HepG2 (cell line): ENCODE measurements around the gene BIRC3. TPM values are rescaled to one million over a fixed set of nuclear protein-coding genes. Genes with fewer than 3 reads are reported as not detected.

Experiments used
- AGO1 ChIP-seq: fragments of 200-400 bp; formaldehyde crosslinking; IDR thresholded peaks from 2 replicates; pipeline ENCODE4 v1.6.1; 2017; ENCODE audit warnings: mild to moderate bottlenecking, low read depth, low read length, moderate library complexity; ENCODE audit not compliant: poor library complexity, severe bottlenecking
- CBX1 ChIP-seq: IDR thresholded peaks from one replicate; pipeline ENCODE4 v1.6.1; 2016; ENCODE audit warnings: antibody characterized with exemption, low read depth
- DNMT1 ChIP-seq: sonication (generic); formaldehyde crosslinking; IDR thresholded peaks from 2 replicates; pipeline ENCODE4 v1.5.1; 2020; ENCODE audit warnings: mild to moderate bottlenecking, missing genetic modification reagents
- EP300 ChIP-seq, 3 experiments: sonication (generic) in 1 of 3; formaldehyde crosslinking in 1 of 3; IDR thresholded peaks; 2 replicates each; pipeline versions ENCODE4 v1.5.1 to v1.6.1; 2011 to 2020; ENCODE audit warnings: low read depth in 2 of 3, low read length in 2 of 3, borderline replicate concordance in 1 of 3, improper control_type of control experiment in 1 of 3, mild to moderate bottlenecking in 1 of 3, missing genetic modification reagents in 1 of 3, moderate library complexity in 1 of 3
- KLF15 ChIP-seq: sonication (generic); formaldehyde crosslinking; IDR thresholded peaks from 2 replicates; pipeline ENCODE4 v1.8.1; 2023; ENCODE audit warnings: borderline replicate concordance, mild to moderate bottlenecking, inconsistent platforms, missing genetic modification reagents, mixed read lengths
- KLF6 ChIP-seq: IDR thresholded peaks from 2 replicates; pipeline ENCODE4 v1.8.0; 2016; ENCODE audit warnings: missing biosample characterization, missing genetic modification reagents
- MYC ChIP-seq: sonication (generic); formaldehyde crosslinking; IDR thresholded peaks from 2 replicates; pipeline ENCODE4 v1.9.0; 2021; ENCODE audit warnings: missing genetic modification reagents, borderline replicate concordance
- NFIC ChIP-seq: IDR thresholded peaks from 2 replicates; pipeline ENCODE4 v1.6.1; 2012; ENCODE audit warnings: mild to moderate bottlenecking, low read length, inconsistent platforms
- RAD21 ChIP-seq: fragments of 450-650 bp; formaldehyde crosslinking; IDR thresholded peaks from 2 replicates; pipeline ENCODE4 v1.5.0; 2020; ENCODE audit warnings: mild to moderate bottlenecking
- RARG ChIP-seq: sonication (generic); formaldehyde crosslinking; IDR thresholded peaks from 2 replicates; pipeline ENCODE4 v1.4.0; 2020; ENCODE audit warnings: low read depth, mild to moderate bottlenecking, missing genetic modification reagents
- RFXAP ChIP-seq: sonication (generic); formaldehyde crosslinking; IDR thresholded peaks from 2 replicates; pipeline ENCODE4 v1.4.0; 2020; ENCODE audit warnings: missing genetic modification reagents, borderline replicate concordance
- TCF7 ChIP-seq: sonication (generic); IDR thresholded peaks from 2 replicates; pipeline ENCODE4 v1.6.1; 2016; ENCODE audit warnings: antibody characterized with exemption, low read depth
- TFDP2 ChIP-seq: sonication (generic); formaldehyde crosslinking; IDR thresholded peaks from 2 replicates; pipeline ENCODE4 v1.4.0; 2020; ENCODE audit warnings: missing genetic modification reagents
- YEATS4 ChIP-seq: sonication (generic); formaldehyde crosslinking; IDR thresholded peaks from 2 replicates; pipeline ENCODE4 v1.4.0; 2020; ENCODE audit warnings: missing genetic modification reagents, borderline replicate concordance
- ZFYVE20 ChIP-seq: sonication (generic); formaldehyde crosslinking; IDR thresholded peaks from 2 replicates; pipeline ENCODE4 v1.8.0; 2023; ENCODE audit warnings: low read depth, mild to moderate bottlenecking, moderate library complexity, missing genetic modification reagents, borderline replicate concordance
- ZNF407 ChIP-seq: sonication (generic); formaldehyde crosslinking; IDR thresholded peaks from one replicate; pipeline ENCODE4 v1.5.1; 2020; ENCODE audit warnings: mild to moderate bottlenecking, missing genetic modification reagents; ENCODE audit errors: not compliant biosample characterization
- ZNF768 ChIP-seq: sonication (generic); formaldehyde crosslinking; IDR thresholded peaks from 2 replicates; pipeline ENCODE4 v1.4.0; 2020; ENCODE audit warnings: missing genetic modification reagents
- polyA plus RNA-seq, 8 experiments: library from polyadenylated mRNA; depleted of rRNA in 3 of 8; stranded (reverse) in 7 of 8; unstranded in 1 of 8; fragments of >200 nt; fragmentation: Illumina TruSeq in 4 of 8; extraction: Trizol in 4 of 8; gene quantifications; 2 replicates each; pipeline versions ENCODE4 v1.2.1 to v1.2.3, GENCODE V29; 2011 to 2016; ENCODE audit warnings: low read depth in 4 of 8, missing spikeins in 1 of 8, mixed read lengths in 1 of 8; ENCODE audit not compliant: insufficient read depth in 1 of 8
- total RNA-seq, 5 experiments: library from RNA; depleted of rRNA; stranded (reverse); fragments of >200 nt; fragmentation: Illumina TruSeq; extraction: Trizol; gene quantifications; 2 replicates each; pipeline ENCODE4 v1.2.3, GENCODE V29; 2016; ENCODE audit warnings: low read depth in 1 of 5

Gene BIRC3
- total and polyA plus RNA-seq, 2 of the 13 experiments (the other 11 are each of a cell fraction or from before 2014, with no cell fraction given) = 0.41 to 4.2 TPM

GRCh38 chr11:102268083-102268984 lies 49.0 kb upstream of the BIRC3 start (continued):
- TF ChIP-seq AGO1 (no peak), ZNF407 (no peak), ZNF768 (CRISPR knock-in tag) (no peak), CBX1 (no peak), KLF15 (CRISPR knock-in tag) (no peak), ZFYVE20 (CRISPR knock-in tag) (no peak), TCF7 (no peak), KLF6 (CRISPR knock-in tag) (no peak), EP300 (IDR thresholded peaks at IDR 0.05; ENCODE audit: low read depth in 2 of 2, low read length in 2 of 2) (no peak), EP300 (CRISPR knock-in tag; IDR thresholded peaks at IDR 0.05; ENCODE audit: borderline replicate concordance) (no peak), RAD21 (CRISPR knock-in tag) (peak; percentile 43; the same call in 1 of the 2 replicates), YEATS4 (CRISPR knock-in tag) (peak; percentile 39; the same call in 1 of the 2 replicates), RARG (no peak), TFDP2 (CRISPR knock-in tag) (no peak), DNMT1 (no peak), NFIC (no peak), MYC (CRISPR knock-in tag) (no peak), RFXAP (CRISPR knock-in tag) (0 out of 2 replicates have a peak, but pooled peaks have one; percentile 47)
